Inflammatory macrophage treated with lipopolysaccharide for 1 hour (primary cell): ENCODE results near the gene PTH1R.
A peak's percentile ranks its signal among the peaks of the same experiment; 100 is the strongest.
"Not testable (repeated sequence)": the region's sequence is repeated elsewhere in the genome, so short reads cannot be mapped to it uniquely, and the experiment has no call there.

ENCODE experiments used
- DNase-seq, 2 donors: peaks; one replicate each; pipeline ENCODE4 v3.0.0-alpha.2; 2020 to 2022

PTH1R gene

DNA sequence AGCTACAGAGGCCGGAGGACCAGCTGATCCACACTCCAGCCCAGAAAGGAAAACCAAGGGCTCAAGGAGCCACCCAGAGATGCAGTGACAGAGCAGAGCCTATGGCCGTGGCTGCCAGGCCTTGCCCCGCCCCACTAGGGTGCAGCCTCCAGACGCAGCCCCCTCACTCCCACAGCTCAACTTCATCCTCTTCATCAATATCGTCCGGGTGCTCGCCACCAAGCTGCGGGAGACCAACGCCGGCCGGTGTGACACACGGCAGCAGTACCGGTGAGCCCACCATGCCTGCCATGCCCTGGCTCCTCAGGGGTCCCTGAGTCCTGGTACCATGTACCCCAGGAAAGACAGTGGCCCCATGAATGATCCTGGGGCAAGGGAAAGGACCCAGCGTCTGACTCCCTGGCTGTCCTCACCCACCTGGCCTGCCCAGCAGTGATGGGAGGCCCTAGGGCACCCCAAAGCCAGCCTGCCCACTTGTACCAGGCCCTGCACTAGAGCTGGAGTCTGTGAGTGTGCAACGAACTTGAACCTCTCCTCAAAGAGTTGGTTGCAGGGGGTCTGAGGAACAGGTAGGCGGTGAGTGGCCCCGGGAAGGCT, 24.2 kb downstream of the PTH1R start:
- DNase-seq = no peak

DNA sequence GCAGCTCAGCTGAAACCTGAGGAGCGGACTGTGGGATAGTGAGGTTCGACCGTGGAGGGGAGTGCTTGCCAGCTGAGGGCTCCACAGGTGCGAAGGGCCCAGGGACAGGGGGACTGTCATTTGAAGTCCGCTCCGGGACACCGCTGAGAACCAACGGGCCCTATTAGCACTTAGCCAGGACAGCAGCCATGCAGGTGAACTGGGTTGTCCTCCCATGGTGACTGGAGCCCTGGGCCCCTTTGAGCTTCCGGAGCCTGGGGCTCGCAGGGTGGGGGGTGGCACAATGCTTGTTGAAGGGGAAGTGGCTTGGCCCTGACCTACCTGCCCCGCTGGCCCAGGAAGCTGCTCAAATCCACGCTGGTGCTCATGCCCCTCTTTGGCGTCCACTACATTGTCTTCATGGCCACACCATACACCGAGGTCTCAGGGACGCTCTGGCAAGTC, 24.7 kb downstream of the PTH1R start:
- DNase-seq = no peak

- no peak for DNase-seq
These were observed 26.1 kb downstream of the PTH1R start for GRCh38 chr3:46903341-46904302.

GRCh38 chr3:46904303-46905212, 27.0 kb downstream of the PTH1R start:
- no peak for DNase-seq

DNA sequence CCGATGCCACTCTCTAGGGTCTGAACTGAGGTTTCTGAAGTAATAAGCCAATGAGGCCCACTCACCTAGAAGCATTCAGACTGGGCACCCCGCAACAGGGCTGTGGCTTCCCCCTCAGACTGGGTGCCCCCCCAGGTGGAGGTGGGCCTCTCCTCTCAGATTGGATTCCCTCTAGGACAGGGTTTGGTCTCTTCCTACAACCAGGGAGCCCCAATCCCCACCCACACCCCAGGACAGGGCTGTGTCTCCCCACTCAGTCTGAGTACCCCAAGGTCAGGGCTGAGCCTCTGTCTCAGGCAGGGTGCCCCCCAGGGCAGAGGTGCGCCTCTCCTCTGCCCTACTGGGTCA, 27.7 kb downstream of the PTH1R start:
- DNase-seq = no peak

- DNase-seq = no peak
These were observed 28.3 kb downstream of the PTH1R start for GRCh38 chr3:46905661-46906451.

GRCh38 chr3:46906471-46907058, 29.0 kb downstream of the PTH1R start:
- no peak for DNase-seq

DNA sequence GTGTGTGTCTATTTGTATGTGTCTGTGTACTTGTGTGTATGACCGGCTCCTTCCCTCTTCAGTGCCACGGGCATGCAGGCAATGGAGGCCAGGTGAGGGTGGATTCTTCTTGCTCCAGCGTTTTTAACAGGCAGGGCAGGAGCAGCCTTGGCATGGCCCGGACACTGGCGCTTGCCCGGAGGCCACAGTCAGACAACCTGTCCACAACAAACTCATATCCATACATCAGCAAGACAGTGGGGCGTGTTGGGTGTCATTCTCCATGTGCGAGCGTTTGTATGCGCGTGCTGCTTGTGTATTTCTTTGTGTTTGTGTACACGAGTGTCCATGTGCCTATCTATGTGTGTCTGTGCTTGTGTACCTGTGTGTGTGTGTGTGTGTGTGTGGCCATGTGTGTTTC, 29.8 kb downstream of the PTH1R start:
- no peak for DNase-seq

- no peak for DNase-seq
These were observed 30.4 kb downstream of the PTH1R start for GRCh38 chr3:46907960-46908293.

DNA sequence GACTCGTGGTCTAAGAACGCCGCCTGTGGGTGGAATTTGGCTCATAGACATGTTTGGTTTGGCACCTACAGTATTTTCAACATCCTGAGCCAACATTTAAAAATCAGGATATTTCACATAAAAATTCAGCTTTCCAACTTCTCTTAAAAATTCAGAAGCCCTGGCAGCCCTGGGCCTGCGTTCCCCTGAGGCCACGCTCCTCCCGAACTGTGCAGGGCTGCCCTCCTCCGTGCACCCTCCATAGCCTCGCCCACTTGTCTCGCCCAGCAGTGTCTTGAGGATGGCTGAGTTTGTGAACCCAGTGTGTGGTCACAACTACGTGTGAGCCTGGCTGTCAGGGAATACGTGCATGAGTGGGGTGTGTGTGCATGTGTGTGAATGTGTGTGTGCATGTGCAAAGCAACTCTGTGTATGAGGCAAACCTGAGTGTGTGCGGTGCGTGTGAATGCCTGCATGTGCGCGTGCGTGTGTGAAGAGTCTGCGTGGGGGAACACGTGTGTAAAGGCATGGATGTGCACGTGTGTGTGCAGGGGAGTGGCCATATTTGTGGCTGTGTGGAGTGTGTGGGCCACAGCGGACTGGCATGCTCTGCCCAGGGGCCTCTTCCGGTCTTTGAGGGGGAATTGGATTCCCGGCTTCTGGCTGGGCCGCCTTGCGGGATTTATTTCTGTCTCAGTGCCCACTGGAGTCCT, 30.9 kb downstream of the PTH1R start:
- DNase-seq = no peak

- DNase-seq = no peak
These were observed 31.5 kb downstream of the PTH1R start for GRCh38 chr3:46908986-46909534.

DNA sequence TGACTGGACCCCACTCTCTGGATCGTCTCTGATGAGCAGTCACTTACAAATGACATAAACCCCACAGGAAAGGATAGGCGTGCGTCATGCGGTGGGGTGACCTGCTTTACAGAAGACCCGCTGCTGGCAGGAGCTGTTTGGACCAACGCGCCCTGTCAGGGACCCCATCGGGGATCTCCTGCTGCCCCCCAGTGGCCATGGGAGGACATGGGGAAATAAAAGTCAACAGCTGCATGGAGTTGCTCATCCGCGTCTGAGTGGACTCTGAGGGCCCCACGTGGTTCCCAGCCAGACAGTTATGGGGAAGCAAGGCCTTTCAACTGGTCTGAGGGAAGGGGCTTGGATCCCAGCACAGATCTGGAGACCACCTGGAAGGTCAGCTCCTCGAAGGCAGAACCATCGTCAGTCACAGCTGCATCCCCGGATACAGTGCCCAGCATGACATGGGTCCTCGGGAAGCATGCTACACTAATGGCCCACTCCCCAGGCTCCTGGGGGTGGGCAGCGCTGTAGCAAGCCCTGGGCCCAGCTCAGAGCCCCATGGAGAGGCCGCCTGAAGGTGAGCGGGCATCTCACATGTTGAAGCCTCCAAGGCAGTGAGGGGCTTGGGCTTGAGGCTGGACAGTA, 32.1 kb downstream of the PTH1R start:
- peak; percentile 69 to 91 for DNase-seq

- DNase-seq = no peak
These were observed 32.7 kb downstream of the PTH1R start for GRCh38 chr3:46910166-46910760.

GRCh38 chr3:46910914-46911313, 33.4 kb downstream of the PTH1R start:
- DNase-seq = not testable (repeated sequence)

- no peak for DNase-seq
These were observed 35.5 kb downstream of the PTH1R start for GRCh38 chr3:46912986-46913385.

- DNase-seq = no peak
These were observed 36.1 kb downstream of the PTH1R start for GRCh38 chr3:46913644-46914043.

DNA sequence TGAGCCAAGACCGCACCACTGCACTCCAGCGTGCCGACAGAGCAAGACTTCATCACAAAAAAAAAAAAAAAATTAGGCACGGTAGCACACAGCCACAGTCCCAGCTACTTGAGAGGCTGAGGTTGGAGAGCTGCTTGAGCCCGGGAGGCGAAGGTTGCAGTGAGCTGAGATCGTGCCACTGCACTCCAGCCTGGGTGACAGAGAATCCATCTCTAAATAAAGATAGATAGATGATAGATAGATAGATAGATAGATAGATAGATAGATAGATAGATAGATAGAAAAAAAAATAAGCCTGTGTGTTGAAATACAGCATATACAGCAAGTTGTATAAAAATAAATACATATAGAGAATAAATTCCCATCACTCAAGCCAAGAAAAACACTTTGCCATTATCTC, 37.3 kb downstream of the PTH1R start:
- DNase-seq = no peak

DNA sequence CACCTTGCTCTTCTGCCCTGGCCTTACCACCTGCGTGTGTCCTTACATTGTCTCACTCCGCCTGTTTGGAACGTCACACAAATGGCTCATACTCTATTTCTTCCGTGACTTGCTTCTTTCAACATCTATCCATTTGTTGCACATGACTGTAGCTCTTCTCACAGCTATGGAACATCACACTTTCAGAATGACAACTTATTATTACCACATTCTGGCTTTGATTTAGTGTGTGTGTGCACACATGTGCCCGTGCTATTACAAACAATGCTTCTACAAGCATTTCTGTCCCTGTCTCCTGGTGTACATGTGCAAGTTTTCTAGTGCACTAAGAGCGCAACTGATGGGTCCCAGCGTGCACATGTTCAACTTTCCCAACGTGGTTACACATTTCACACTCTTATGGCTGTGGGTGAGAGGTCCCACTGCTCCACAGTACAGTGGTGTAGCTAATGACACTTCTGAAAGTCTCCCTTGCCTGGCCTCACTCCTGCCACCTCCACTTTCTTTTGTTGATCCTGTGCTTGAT, 37.8 kb downstream of the PTH1R start:
- no peak for DNase-seq

GRCh38 chr3:46916278-46916677, 38.8 kb downstream of the PTH1R start:
- no peak for DNase-seq

DNA sequence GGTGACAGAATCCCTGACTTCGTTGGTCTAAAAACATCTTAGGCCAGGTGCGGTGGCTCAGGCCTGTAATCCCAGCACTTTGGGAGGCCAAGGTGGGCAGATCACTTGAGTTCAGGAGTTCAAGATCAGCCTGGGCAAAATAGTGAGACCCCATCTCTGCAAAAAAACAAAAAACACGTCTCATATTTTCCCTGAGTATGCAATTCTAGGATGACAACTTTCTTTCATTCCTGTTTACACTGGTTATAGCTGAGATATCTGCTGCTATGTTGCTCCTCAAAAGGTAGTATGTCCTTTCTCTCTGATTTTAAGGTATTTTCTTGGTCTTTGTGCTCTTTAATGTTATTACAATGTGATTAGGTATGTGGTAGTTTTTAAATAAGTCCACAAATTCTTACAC, 39.3 kb downstream of the PTH1R start:
- DNase-seq = no peak
